K562 (cell line): ENCODE data around the gene IL4I1. TPM values are rescaled to one million over a fixed set of nuclear protein-coding genes. Genes with fewer than 3 reads are reported as not detected.

Experiments used
- ARID4B ChIP-seq: sonication (generic); formaldehyde crosslinking; IDR thresholded peaks from 2 replicates; pipeline ENCODE4 v1.8.0; 2022; ENCODE audit warnings: mild to moderate bottlenecking, missing genetic modification reagents
- ARNT ChIP-seq, 2 experiments: fragments of 450-650 bp; IDR thresholded peaks; 2 replicates each; pipeline ENCODE4 v1.6.1; 2016; ENCODE audit warnings: mild to moderate bottlenecking in 1 of 2
- ASH1L ChIP-seq: fragments of 450-650 bp; IDR thresholded peaks from 2 replicates; pipeline ENCODE4 v1.6.1; 2018; ENCODE audit warnings: borderline replicate concordance, mild to moderate bottlenecking, low read depth; ENCODE audit not compliant: partially characterized antibody
- CEBPG ChIP-seq, 3 experiments: fragments of 200-800 bp in 1 of 3; sonication (Bioruptor generic) in 1 of 3; sonication (generic) in 1 of 3; formaldehyde crosslinking in 1 of 3; IDR thresholded peaks in 2 of 3; conservative IDR thresholded peaks in 1 of 3; 2 replicates each; pipeline versions ENCODE4 v1.6.1 to v1.8.0; 2016 to 2022; ENCODE audit warnings: missing compliant biosample characterization in 2 of 3, missing genetic modification characterization in 2 of 3, mild to moderate bottlenecking in 1 of 3, missing genetic modification reagents in 1 of 3
- CSDE1 ChIP-seq, 2 experiments: fragments of 450-650 bp; IDR thresholded peaks; 2 replicates each; pipeline ENCODE4 v1.6.1; 2016; ENCODE audit warnings: mild to moderate bottlenecking in 1 of 2
- ETV5 ChIP-seq: sonication (generic); formaldehyde crosslinking; IDR thresholded peaks from 2 replicates; pipeline ENCODE4 v1.4.0; 2020; ENCODE audit warnings: low read depth, mild to moderate bottlenecking, missing genetic modification reagents
- FOSL1 ChIP-seq: fragments of 200-800 bp; sonication (Bioruptor generic); conservative IDR thresholded peaks from 2 replicates; pipeline ENCODE4 v1.6.1; 2016; ENCODE audit warnings: missing genetic modification characterization, missing compliant biosample characterization
- MTA3 ChIP-seq: fragments of 450-650 bp; formaldehyde crosslinking; IDR thresholded peaks from 2 replicates; pipeline ENCODE4 v1.6.1; 2017; ENCODE audit warnings: mild to moderate bottlenecking, borderline replicate concordance
- SIN3B ChIP-seq: fragments of 450-650 bp; IDR thresholded peaks from 2 replicates; pipeline ENCODE4 v1.6.1; 2017; ENCODE audit warnings: low read depth, mild to moderate bottlenecking, moderate library complexity
- SRF ChIP-seq, 2 experiments: fragments of 250-450, 450-650 bp in 1 of 2; sonication (Bioruptor Pico) in 1 of 2; sonication (generic) in 1 of 2; formaldehyde crosslinking; IDR thresholded peaks; 2 replicates each; pipeline versions ENCODE4 v1.5.0 to v1.5.1; 2020 to 2022; ENCODE audit warnings: mild to moderate bottlenecking in 1 of 2, missing genetic modification reagents in 1 of 2
- TFAP4 ChIP-seq: sonication (generic); formaldehyde crosslinking; IDR thresholded peaks from 2 replicates; pipeline ENCODE4 v1.8.0; 2022; ENCODE audit warnings: missing genetic modification reagents, mild to moderate bottlenecking, moderate library complexity, borderline replicate concordance
- THRAP3 ChIP-seq: fragments of 450-650 bp; IDR thresholded peaks from 2 replicates; pipeline ENCODE4 v1.6.1; 2016; ENCODE audit warnings: mild to moderate bottlenecking, inconsistent platforms, borderline replicate concordance
- TOE1 ChIP-seq, 2 experiments: fragments of 450-650 bp in 1 of 2; sonication (generic) in 1 of 2; formaldehyde crosslinking in 1 of 2; IDR thresholded peaks; 2 replicates each; pipeline versions ENCODE4 v1.7.1 to v1.8.0; 2016 to 2022; ENCODE audit warnings: borderline replicate concordance in 2 of 2, mild to moderate bottlenecking in 2 of 2, antibody characterized with exemption in 1 of 2, inconsistent platforms in 1 of 2, low read depth in 1 of 2, missing genetic modification reagents in 1 of 2, moderate library complexity in 1 of 2
- TRIM25 ChIP-seq: fragments of 450-650 bp; IDR thresholded peaks from 2 replicates; pipeline ENCODE4 v1.7.0; 2016; ENCODE audit warnings: borderline replicate concordance
- ZBTB7A ChIP-seq: IDR thresholded peaks from 2 replicates; pipeline ENCODE4 v1.6.1; 2011; ENCODE audit warnings: low read depth, mild to moderate bottlenecking, low read length, moderate library complexity, borderline replicate concordance; ENCODE audit not compliant: control insufficient read depth
- ZNF174 ChIP-seq: fragments of 250-450 bp; sonication (Bioruptor Pico); IDR thresholded peaks from 2 replicates; pipeline ENCODE4 v1.4.0; 2020; ENCODE audit warnings: mild to moderate bottlenecking
- ZNF589 ChIP-seq: fragments of 200-800 bp; sonication (Bioruptor generic); IDR thresholded peaks from 2 replicates; pipeline ENCODE4 v1.6.1; 2016; ENCODE audit warnings: low read depth, missing genetic modification characterization, missing compliant biosample characterization
- polyA plus RNA-seq, 8 experiments: library from polyadenylated mRNA; depleted of rRNA in 4 of 8; stranded (reverse) in 5 of 8; unstranded in 3 of 8; fragments of >200 nt; fragmentation: Nextera tagmentation in 2 of 8; fragmentation: Illumina TruSeq in 1 of 8; extraction: Ambion mirVana in 2 of 8; extraction: Trizol in 1 of 8; gene quantifications; 2 replicates each; pipeline versions ENCODE4 v1.2.1 to v1.2.3, GENCODE V29; 2011 to 2014; ENCODE audit warnings: inconsistent platforms in 1 of 8, missing spikeins in 1 of 8
- total RNA-seq, 7 experiments: library from RNA; depleted of rRNA in 6 of 7; stranded (reverse); fragments of >200 nt in 6 of 7; fragmentation: Illumina TruSeq in 2 of 7; extraction: Trizol in 2 of 7; gene quantifications; 2 replicates each; pipeline versions ENCODE4 v1.2.1 to v1.2.3, GENCODE V29; 2011 to 2021; ENCODE audit warnings: low replicate concordance in 1 of 7

Gene IL4I1
- total and polyA plus RNA-seq, 9 of the 15 experiments (the other 6 are each of a cell fraction or from before 2014, with no cell fraction given): 0.06 to 0.95 (median 0.43) TPM; not detected in 2

DNA sequence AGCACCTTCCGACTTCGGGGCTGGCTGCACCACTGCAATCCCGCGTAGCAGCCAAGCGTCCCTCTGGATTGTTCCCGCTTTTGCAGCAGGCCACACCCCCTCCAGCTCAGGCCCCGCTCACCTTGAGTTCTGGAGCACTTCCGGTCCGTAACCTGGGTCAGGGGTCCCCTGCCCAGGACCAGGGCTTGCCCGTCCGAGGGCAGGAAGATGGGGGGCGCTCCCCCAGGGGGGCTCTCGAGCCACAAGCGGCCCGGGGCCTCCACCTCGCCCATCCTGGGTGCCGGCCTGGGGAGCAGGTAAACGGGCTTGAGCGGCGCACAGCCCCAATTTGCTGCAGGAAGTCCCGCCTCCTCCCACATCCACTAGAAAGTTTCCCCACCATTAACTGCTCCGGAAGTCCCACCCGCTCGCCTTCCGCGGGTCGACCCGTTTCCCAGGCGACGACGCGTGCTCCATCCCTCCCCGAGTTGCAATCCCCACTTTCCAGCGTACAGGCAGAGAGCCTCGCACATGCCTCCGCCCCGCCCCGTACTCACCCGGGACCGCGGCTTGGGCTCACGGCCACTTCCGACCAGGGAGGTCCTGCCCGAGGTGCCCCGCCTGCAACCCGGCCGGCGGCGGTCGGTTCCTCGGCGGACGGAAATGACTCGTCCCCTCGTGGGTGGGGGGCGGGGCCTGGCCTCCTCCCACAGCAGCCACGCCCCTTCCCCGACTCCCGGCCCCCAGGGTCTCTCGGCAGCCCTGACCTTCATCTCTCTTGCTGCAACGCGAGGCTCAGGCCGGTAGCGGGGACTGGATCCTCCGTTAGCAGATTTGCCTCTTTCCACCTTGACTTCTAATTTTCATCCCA lies 29.5 kb downstream of the IL4I1 start, which contains the start of gene PNKP (continued):
- peak; percentile 72; the same call in 1 of the 2 replicates for TF ChIP-seq TOE1 (IDR thresholded peaks at IDR 0.05; ENCODE audit: borderline replicate concordance)
- no peak; the same call in 1 of the 2 replicates for TF ChIP-seq TOE1 (CRISPR knock-in tag; IDR thresholded peaks at IDR 0.05; ENCODE audit: borderline replicate concordance, low read depth)
- TF ChIP-seq ETV5: peak; percentile 89
- no peak for TF ChIP-seq TRIM25
- TF ChIP-seq ARNT (IDR thresholded peaks at IDR 0.05): no peak
- TF ChIP-seq CSDE1 (IDR thresholded peaks at IDR 0.05): no peak
- peak; percentile 81 for TF ChIP-seq FOSL1 (tag)
- TF ChIP-seq SIN3B: peak; percentile 93
- TF ChIP-seq CEBPG (CRISPR knock-in tag; IDR thresholded peaks at IDR 0.05): peak; percentile 46; the same call in 1 of the 2 replicates
- TF ChIP-seq CEBPG (tag; conservative IDR thresholded peaks at IDR 0.05 in 1 of 2, IDR thresholded peaks at IDR 0.05 in 1 of 2): 0 out of 4 replicates have a peak, but pooled peaks of 1 of the 2 experiments have one; percentile 10
- TF ChIP-seq ZBTB7A: peak; percentile 92
- TF ChIP-seq ZNF589: no peak
- no peak for TF ChIP-seq ASH1L
- peak in 1 of 2 experiments; percentile 70; a peak in 1 of 4 replicates for TF ChIP-seq SRF (CRISPR knock-in tag; IDR thresholded peaks at IDR 0.05)
- peak; percentile 62; the same call in 1 of the 2 replicates for TF ChIP-seq ARID4B (CRISPR knock-in tag)
- peak; percentile 85 for TF ChIP-seq TFAP4
- no peak for TF ChIP-seq ZNF174 (CRISPR knock-in tag)
- no peak for TF ChIP-seq THRAP3
- peak; percentile 76; the same call in 1 of the 2 replicates for TF ChIP-seq MTA3
